GM12891 (cell line): ENCODE measurements around the gene CASP8AP2.

Experiments
- POLR2A ChIP-seq: IDR thresholded peaks from 2 replicates; pipeline ENCODE4 v1.6.1; 2011; ENCODE audit warnings: low read depth, low read length, control low read depth
- POLR2AphosphoS5 ChIP-seq: IDR thresholded peaks from 2 replicates; pipeline ENCODE4 v1.6.1; 2011; ENCODE audit warnings: low read depth, low read length, control low read depth
- TAF1 ChIP-seq: IDR thresholded peaks from 2 replicates; pipeline ENCODE4 v1.6.1; 2011; ENCODE audit warnings: low read depth, low read length, control low read depth

GRCh38 chr6:89817481-89817880 is 12.2 kb upstream of the CASP8AP2 start:
- no peak for TF ChIP-seq POLR2A
- TF ChIP-seq TAF1: no peak
- no peak for TF ChIP-seq POLR2AphosphoS5
